COLO668 (cell line): Measurements from ENCODE around the gene ASNSD1.

Experiments
- DNase-seq: peaks from one replicate; lab custom pipeline; 2025; ENCODE audit not compliant: unreplicated experiment; lab: John Stamatoyannopoulos, UW

The ASNSD1 gene

GRCh38 chr2:189661148-189661956 is at the start of gene ASNSD1:
Gene ASNSD1, plus strand, starts transcription at chr2:189661459. Its CDS starts 4,674 bp downstream, at chr2:189666133.
- peak; percentile 98 for DNase-seq

GRCh38 chr2:189613077-189613636 is 48.1 kb upstream of the ASNSD1 start:
- DNase-seq = no peak

- DNase-seq = no peak
Observed at GRCh38 chr2:189613650-189614420, 47.4 kb upstream of the ASNSD1 start.

GRCh38 chr2:189614585-189614984 is 46.7 kb upstream of the ASNSD1 start:
- DNase-seq = no peak

GRCh38 chr2:189618197-189618596 is 43.1 kb upstream of the ASNSD1 start:
- no peak for DNase-seq

GRCh38 chr2:189621781-189622180 is 39.5 kb upstream of the ASNSD1 start:
- no peak for DNase-seq

- DNase-seq = no peak
Observed at GRCh38 chr2:189623049-189623448, 38.2 kb upstream of the ASNSD1 start.

- DNase-seq = peak; percentile 24
Observed at GRCh38 chr2:189624648-189625355, 36.5 kb upstream of the ASNSD1 start.

GRCh38 chr2:189625636-189626035 is 35.6 kb upstream of the ASNSD1 start:
- no peak for DNase-seq

- no peak for DNase-seq
Observed at GRCh38 chr2:189627789-189628188, 33.5 kb upstream of the ASNSD1 start.

- DNase-seq = no peak
Observed at GRCh38 chr2:189628817-189629530, 32.3 kb upstream of the ASNSD1 start.

GRCh38 chr2:189629531-189630453 is 31.5 kb upstream of the ASNSD1 start:
- DNase-seq = no peak

- DNase-seq = no peak
Observed at GRCh38 chr2:189631849-189632248, 29.4 kb upstream of the ASNSD1 start.

GRCh38 chr2:189633392-189633811 is 27.9 kb upstream of the ASNSD1 start:
- no peak for DNase-seq

- DNase-seq = no peak
Observed at GRCh38 chr2:189635353-189635752, 25.9 kb upstream of the ASNSD1 start.

GRCh38 chr2:189638301-189639006 is 22.8 kb upstream of the ASNSD1 start:
- no peak for DNase-seq

GRCh38 chr2:189639007-189639609 is 22.2 kb upstream of the ASNSD1 start:
- no peak for DNase-seq

GRCh38 chr2:189641002-189641401 is 20.3 kb upstream of the ASNSD1 start:
- DNase-seq = no peak
